K562 (cell line): ENCODE results near the gene LRRC8E. TPM values are rescaled to one million over a fixed set of nuclear protein-coding genes. Genes with fewer than 3 reads are reported as not detected.
A peak's percentile ranks its signal among the peaks of the same experiment; 100 is the strongest.

Experiments used
- ATAC-seq: fragments of 200-7000 bp; cut with Tn5 transposase; 3 replicates; pipeline ENCODE4 v1.9.1; 2020; ENCODE audit warnings: moderate library complexity
- BruUV-seq: library from RNA; stranded (reverse); fragments of 400-500 nt; replicated peaks from 2 replicates; lab custom pipeline; 2021; lab: Mats Ljungman, UMichigan
- CTCF ChIA-PET: fragments of 300-600 bp; formaldehyde crosslinking; extraction: SDS; loops from one replicate; lab custom pipeline; 2021; ENCODE audit warnings: low intra/inter-chr PET ratio; lab: Yijun Ruan, JAX
- POLR2A ChIA-PET: fragments of 300-600, 350-650 bp; sonication (Branson Sonifier 250); formaldehyde crosslinking; extraction: SDS; loops from one replicate; lab custom pipeline; 2021; ENCODE audit warnings: antibody characterized with exemption, inconsistent platforms; lab: Yijun Ruan, JAX
- DNase-seq, 4 experiments: peaks; one replicate each; pipeline versions ENCODE4 v3.0.0 to v3.0.0-alpha.2; 2011 to 2018; ENCODE audit warnings: low spot score in 3 of 4, mixed read lengths in 3 of 4; ENCODE audit errors: extremely low read depth in 1 of 4
- FAIRE-seq: peaks from 2 replicates; lab custom pipeline; 2011; peaks lifted over from hg19 to GRCh38; lab: Jason Lieb, UNC
- H2AFZ ChIP-seq: 2 replicates; pipeline ENCODE4 v1.6.0; 2011; ENCODE audit warnings: low read depth, low read length, control low read depth, inconsistent platforms
- H3K27ac ChIP-seq: fragments of 200-600 bp; 3 replicates; pipeline ENCODE4 v1.8.0; 2011; ENCODE audit warnings: low read depth, mild to moderate bottlenecking, control low read depth, inconsistent platforms, low read length, moderate library complexity, mixed read lengths; ENCODE audit errors: extremely low read depth
- H3K27me3 ChIP-seq, 2 experiments: fragments of 300-600 bp in 1 of 2; 2 replicates in 1 of 2; 3 replicates in 1 of 2; pipeline versions ENCODE4 v1.6.0 to v1.8.0; 2011; ENCODE audit warnings: inconsistent platforms in 2 of 2, low read length in 2 of 2, mild to moderate bottlenecking in 1 of 2, mixed read lengths in 1 of 2, moderate library complexity in 1 of 2; ENCODE audit not compliant: control insufficient read depth in 2 of 2, insufficient read depth in 2 of 2
- H3K36me3 ChIP-seq: fragments of 300-600 bp; 3 replicates; pipeline ENCODE4 v1.8.0; 2011; ENCODE audit warnings: mild to moderate bottlenecking, low read length, inconsistent platforms; ENCODE audit not compliant: control insufficient read depth, insufficient read depth
- H3K4me1 ChIP-seq, 2 experiments: fragments of 200-600 bp in 1 of 2; replicated peaks in 1 of 2; 2 replicates in 1 of 2; 3 replicates in 1 of 2; pipeline versions ENCODE4 v1.5.1 to v1.8.0; 2011; ENCODE audit warnings: inconsistent platforms in 2 of 2, low read length in 2 of 2, mild to moderate bottlenecking in 1 of 2, mixed read lengths in 1 of 2, moderate library complexity in 1 of 2; ENCODE audit not compliant: control insufficient read depth in 2 of 2, insufficient read depth in 2 of 2
- H3K4me2 ChIP-seq: 2 replicates; pipeline ENCODE4 v1.6.1; 2011; ENCODE audit warnings: low read length, control low read depth, inconsistent platforms, mixed read lengths; ENCODE audit not compliant: insufficient read depth
- H3K4me3 ChIP-seq: fragments of 200-600 bp; sonication (generic), shearing (Covaris generic); 2 replicates; pipeline ENCODE4 v1.5.1; 2016; ENCODE audit warnings: control low read depth, inconsistent platforms
- H3K79me2 ChIP-seq: fragments of 200-600 bp; 3 replicates; pipeline ENCODE4 v1.8.0; 2011; ENCODE audit warnings: low read length, inconsistent platforms; ENCODE audit not compliant: control insufficient read depth, insufficient read depth
- H3K9ac ChIP-seq, 2 experiments: 2 replicates each; pipeline versions ENCODE4 v1.6.0 to v1.6.1; 2011; ENCODE audit warnings: low read depth in 2 of 2, low read length in 2 of 2, control low read depth in 1 of 2, inconsistent platforms in 1 of 2, mild to moderate bottlenecking in 1 of 2, mixed read lengths in 1 of 2; ENCODE audit not compliant: insufficient read depth in 1 of 2
- H3K9me1 ChIP-seq: one replicate; pipeline ENCODE4 v1.6.0; 2011; ENCODE audit warnings: inconsistent platforms, mild to moderate bottlenecking, low read length, moderate library complexity; ENCODE audit not compliant: control insufficient read depth, insufficient read depth
- H3K9me3 ChIP-seq: replicated peaks from 2 replicates; pipeline ENCODE4 v1.5.1; 2011; ENCODE audit warnings: low read depth, low read length, inconsistent platforms; ENCODE audit not compliant: control insufficient read depth, insufficient read depth
- H4K20me1 ChIP-seq: replicated peaks from 2 replicates; pipeline ENCODE4 v1.6.1; 2011; ENCODE audit warnings: low read length, inconsistent platforms, mixed read lengths; ENCODE audit not compliant: control insufficient read depth, insufficient read depth
- CTCFL ChIP-seq: IDR thresholded peaks from 2 replicates; pipeline ENCODE4 v1.6.1; 2011; ENCODE audit warnings: borderline replicate concordance, low read depth, mild to moderate bottlenecking, moderate library complexity, low read length; ENCODE audit not compliant: insufficient read depth, poor library complexity, severe bottlenecking
- FOXJ2 ChIP-seq: fragments of 200-800 bp; sonication (Bioruptor generic); IDR thresholded peaks from 2 replicates; pipeline ENCODE4 v1.6.1; 2016; ENCODE audit warnings: missing genetic modification characterization, missing compliant biosample characterization
- POLR2AphosphoS5 ChIP-seq: IDR thresholded peaks from 2 replicates; pipeline ENCODE4 v1.6.1; 2011; ENCODE audit warnings: mild to moderate bottlenecking, low read depth, low read length, moderate library complexity; ENCODE audit not compliant: control insufficient read depth, insufficient read depth
- RBFOX2 ChIP-seq: fragments of 200-400 bp; formaldehyde crosslinking; IDR thresholded peaks from 2 replicates; pipeline ENCODE4 v1.6.1; 2017; ENCODE audit warnings: low read depth, mild to moderate bottlenecking, low read length, moderate library complexity
- RBM22 ChIP-seq: fragments of 200-400 bp; formaldehyde crosslinking; IDR thresholded peaks from 2 replicates; pipeline ENCODE4 v1.6.1; 2018; ENCODE audit warnings: low read length, low read depth; ENCODE audit not compliant: poor library complexity, severe bottlenecking
- RFX1 ChIP-seq: fragments of 450-650 bp; IDR thresholded peaks from 2 replicates; pipeline ENCODE4 v1.6.1; 2016; ENCODE audit warnings: mild to moderate bottlenecking, moderate library complexity
- SAFB ChIP-seq: fragments of 200-400 bp; formaldehyde crosslinking; IDR thresholded peaks from 2 replicates; pipeline ENCODE4 v1.6.1; 2017; ENCODE audit warnings: low read depth, low read length, borderline replicate concordance
- SNAPC5 ChIP-seq: fragments of 250-450 bp; sonication (Bioruptor Pico); IDR thresholded peaks from 2 replicates; pipeline ENCODE4 v1.8.0; 2021; ENCODE audit warnings: moderate library complexity, mild to moderate bottlenecking, inconsistent platforms
- VEZF1 ChIP-seq: fragments of 200-800 bp; sonication (Bioruptor generic); IDR thresholded peaks from 2 replicates; pipeline ENCODE4 v1.6.1; 2017; ENCODE audit warnings: missing genetic modification characterization, missing compliant biosample characterization
- ZKSCAN1 ChIP-seq: fragments of 150-350 bp; IDR thresholded peaks from 2 replicates; pipeline ENCODE4 v1.6.1; 2016; ENCODE audit warnings: low read depth, low read length
- ZNF121 ChIP-seq: sonication (generic); formaldehyde crosslinking; conservative IDR thresholded peaks from 2 replicates; pipeline ENCODE4 v1.8.0; 2022; ENCODE audit warnings: missing genetic modification reagents
- ZNF384 ChIP-seq: IDR thresholded peaks from 2 replicates; pipeline ENCODE4 v1.6.1; 2012; ENCODE audit warnings: low read depth, low read length, improper control_type of control experiment
- ZNF740 ChIP-seq, 3 experiments: fragments of 200-800 bp in 1 of 3; sonication (Bioruptor generic) in 1 of 3; sonication (generic) in 1 of 3; formaldehyde crosslinking in 1 of 3; IDR thresholded peaks; 2 replicates each; pipeline versions ENCODE4 v1.6.1 to v1.8.0; 2016 to 2022; ENCODE audit warnings: mild to moderate bottlenecking in 2 of 3, missing compliant biosample characterization in 2 of 3, missing genetic modification characterization in 2 of 3, missing genetic modification reagents in 1 of 3
- WGBS: fragments of 100-300 bp; shearing (Covaris generic); methylation state at CpG from one replicate; pipeline ENCODE4 v1.1.6; 2016; ENCODE audit warnings: low coverage, mixed read lengths; ENCODE audit not compliant: insufficient coverage; ENCODE audit errors: missing lambda C conversion rate; 5-methylcytosine and 5-hydroxymethylcytosine counted together
- in situ Hi-C: fragments of 300-500 bp; cut with MboI; formaldehyde crosslinking; loops from 4 replicates; pipeline ENCODE4 v1.15.0; 2018; ENCODE audit warnings: inconsistent platforms, mixed read lengths
- intact Hi-C: fragments of 100-400 bp; cut with micrococcal nuclease; formaldehyde crosslinking; loops from 2 replicates; pipeline ENCODE4 v1.14.2; 2022
- polyA plus RNA-seq, 8 experiments: library from polyadenylated mRNA; depleted of rRNA in 4 of 8; stranded (reverse) in 5 of 8; unstranded in 3 of 8; fragments of >200 nt; fragmentation: Nextera tagmentation in 2 of 8; fragmentation: Illumina TruSeq in 1 of 8; extraction: Ambion mirVana in 2 of 8; extraction: Trizol in 1 of 8; gene quantifications; 2 replicates each; pipeline versions ENCODE4 v1.2.1 to v1.2.3, GENCODE V29; 2011 to 2014; ENCODE audit warnings: inconsistent platforms in 1 of 8, missing spikeins in 1 of 8
- total RNA-seq, 7 experiments: library from RNA; depleted of rRNA in 6 of 7; stranded (reverse); fragments of >200 nt in 6 of 7; fragmentation: Illumina TruSeq in 2 of 7; extraction: Trizol in 2 of 7; gene quantifications; 2 replicates each; pipeline versions ENCODE4 v1.2.1 to v1.2.3, GENCODE V29; 2011 to 2021; ENCODE audit warnings: low replicate concordance in 1 of 7

LRRC8E gene
- total and polyA plus RNA-seq, 9 of the 15 experiments (the other 6 are each of a cell fraction or from before 2014, with no cell fraction given) = 0.08 to 5.7 (median 3.5) TPM; not detected in 1

- H3K4me1 ChIP-seq = peaks cover 11 to 78% of the 10 kb centered on the region in 2 experiments
- peak overlapping the region; percentile 19; the same call in 1 of the 3 replicates for H3K27ac ChIP-seq
- ChIA-PET POLR2A (interaction anchor here (0.5 to 3.3 kb wide), 8 partner anchors 9 to 151 kb away, joined by 3 to 27 read pairs (median 5); partner anchors contain the start of genes MAP2K7, SNAPC2 and TIMM44), CTCF (no interaction called here)
- peak; percentile 66 to 76 (median 71) for DNase-seq
- BruUV-seq = TSS peak; percentile 24
- H3K79me2 ChIP-seq = no peaks in the 10 kb centered on the region
- H3K27me3 ChIP-seq = no peaks in the 10 kb centered on the region
- H3K4me2 ChIP-seq = no peak overlapping the region
- intact Hi-C loops (no loop called here), in situ Hi-C loops (no loop called here)
- peaks cover 60% of the 10 kb centered on the region; the same call in 2 of the 3 replicates for H3K36me3 ChIP-seq
- ATAC-seq = peak; percentile 57
- no peaks in the 10 kb centered on the region for H3K9me3 ChIP-seq
- peak; percentile 81 for FAIRE-seq
- H4K20me1 ChIP-seq = peaks cover 21% of the 10 kb centered on the region
- H3K4me3 ChIP-seq = no peak overlapping the region
- H2AFZ ChIP-seq = no peak overlapping the region
- H3K9ac ChIP-seq = 0 out of 4 replicates have a peak overlapping the region, but pooled peaks of 1 of the 2 experiments have one; percentile 10
- H3K9me1 ChIP-seq = no peaks in the 10 kb centered on the region
- 60% methylated on average over 21 of the region's 24 CpGs for WGBS
- TF ChIP-seq RBM22 (peak; percentile 62), RFX1 (peak; percentile 86), VEZF1 (peak; percentile 35; the same call in 1 of the 2 replicates), SNAPC5 (CRISPR knock-in tag) (no peak), ZNF384 (0 out of 2 replicates have a peak, but pooled peaks have one; percentile 19), FOXJ2 (tag) (peak; percentile 93), RBFOX2 (peak; percentile 65), ZNF740 (CRISPR knock-in tag; IDR thresholded peaks at IDR 0.05) (peak; percentile 89), ZNF740 (tag; IDR thresholded peaks at IDR 0.05) (peak in 1 of 2 experiments; percentile 75; a peak in 2 of 4 replicates), POLR2AphosphoS5 (peak; percentile 26; the same call in 1 of the 2 replicates), SAFB (no peak), CTCFL (peak; percentile 2), ZKSCAN1 (no peak), ZNF121 (no peak)
Measured at GRCh38 chr19:7928741-7929701, 40.7 kb downstream of the LRRC8E start.
